Liver (tissue), 3 donors: ENCODE measurements around the gene EHD2.

Source experiments
- CTCF ChIP-seq: fragments of 150-350 bp; IDR thresholded peaks from 2 replicates; pipeline ENCODE4 v1.5.1; 2017; ENCODE audit warnings: improper control_type of control experiment, low read depth, low read length; ENCODE audit not compliant: missing input control
- SP1 ChIP-seq: IDR thresholded peaks from 2 replicates; pipeline ENCODE4 v1.6.1; 2018; ENCODE audit warnings: antibody characterized with exemption, mild to moderate bottlenecking
- donor health status: healthy.
- donor health status: healthy.

GRCh38 chr19:47780215-47780551 is 67.0 kb downstream of the EHD2 start:
- TF ChIP-seq CTCF (no peak), SP1 (no peak)
